Fibroblast of lung (primary cell): ENCODE results near the gene SAPCD1.

Experiments
- CTCF ChIP-seq, 2 donors: IDR thresholded peaks in 1 of 2; conservative IDR thresholded peaks in 1 of 2; 1 replicate in 1 of 2; 2 replicates in 1 of 2; pipeline ENCODE4 v1.5.1; 2011 to 2012; ENCODE audit warnings: low read length in 2 of 2, control low read depth in 1 of 2, inconsistent platforms in 1 of 2, low read depth in 1 of 2, mild to moderate bottlenecking in 1 of 2
- EZH2 ChIP-seq: IDR thresholded peaks from 2 replicates; pipeline ENCODE4 v1.5.1; 2012; ENCODE audit warnings: low read length, control low read depth, mild to moderate bottlenecking; ENCODE audit errors: missing control alignments

DNA sequence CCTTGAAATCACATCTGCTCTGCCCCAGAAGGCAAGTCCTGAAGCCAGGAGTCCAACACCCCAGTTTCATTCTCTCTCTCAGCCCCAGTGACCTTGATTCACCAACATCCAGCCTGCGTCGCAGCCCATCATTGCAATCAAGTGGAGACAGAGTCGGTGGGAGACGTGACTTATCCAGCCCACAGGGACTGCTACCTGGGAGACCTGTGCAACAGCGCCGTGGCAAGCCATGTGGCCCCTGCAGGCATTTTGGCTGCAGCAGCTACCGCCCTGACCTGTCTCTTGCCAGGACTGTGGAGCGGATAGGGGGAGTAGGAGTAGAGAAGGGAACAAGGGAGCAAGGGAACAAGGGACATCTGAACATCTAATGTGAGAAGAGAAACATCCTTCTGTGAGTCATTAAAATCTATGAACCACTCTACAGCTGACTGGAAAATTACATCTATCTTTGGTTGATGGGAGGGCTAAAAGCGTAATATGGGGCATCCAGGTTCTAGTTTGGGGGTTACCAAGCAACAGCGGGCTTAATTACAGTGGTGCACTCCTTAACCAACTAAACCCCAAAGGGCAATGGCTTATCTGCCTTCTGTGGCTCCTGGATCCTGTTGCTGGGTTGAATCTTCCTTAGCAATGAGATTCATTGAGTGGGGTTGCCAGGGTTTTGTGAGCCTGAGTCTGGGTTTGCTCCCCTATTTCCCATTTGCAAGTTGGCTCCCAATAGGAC is 44.8 kb upstream of the SAPCD1 start:
- TF ChIP-seq CTCF (conservative IDR thresholded peaks at IDR 0.05 in 1 of 2, IDR thresholded peaks at IDR 0.05 in 1 of 2; ENCODE audit: low read depth in 1 of 2, low read length in 2 of 2) (no peak), EZH2 (no peak)
